Fibroblast of the aortic adventitia (primary cell): Measurements from ENCODE around the gene MCM6. TPM values are rescaled to one million over a fixed set of nuclear protein-coding genes. Genes with fewer than 3 reads are reported as not detected.
"Not testable (repeated sequence)": the region's sequence is repeated elsewhere in the genome, so short reads cannot be mapped to it uniquely, and the experiment has no call there.

Experiments used
- DNase-seq: peaks from one replicate; pipeline ENCODE4 v3.0.0-alpha.2; 2010; ENCODE audit warnings: low read depth
- H3K4me3 ChIP-seq: 2 replicates; pipeline ENCODE4 v1.5.1; 2011; ENCODE audit warnings: low read depth, mild to moderate bottlenecking, control low read depth, low read length, moderate library complexity
- CTCF ChIP-seq: IDR thresholded peaks from 2 replicates; pipeline ENCODE4 v1.5.1; 2011; ENCODE audit warnings: mild to moderate bottlenecking, low read length, control low read depth, inconsistent platforms; ENCODE audit not compliant: insufficient read depth
- total RNA-seq: library from RNA; depleted of rRNA; stranded (reverse); fragments of >200 nt; gene quantifications from 2 replicates; pipeline ENCODE4 v1.2.3, GENCODE V29; 2012; ENCODE audit warnings: low replicate concordance

Gene MCM6
- total RNA-seq, 1 donor = 39.1 TPM

GRCh38 chr2:135817951-135818350 is 58.3 kb downstream of the MCM6 start:
- H3K4me3 ChIP-seq = no peak overlapping the region
- no peak for TF ChIP-seq CTCF
- DNase-seq = no peak

- TF ChIP-seq CTCF = no peak
- no peak for DNase-seq
- no peak overlapping the region for H3K4me3 ChIP-seq
These were observed 58.8 kb downstream of the MCM6 start for GRCh38 chr2:135817466-135817865.

GRCh38 chr2:135815269-135815668 is 61.0 kb downstream of the MCM6 start:
- no peak overlapping the region for H3K4me3 ChIP-seq
- DNase-seq = no peak
- no peak for TF ChIP-seq CTCF

GRCh38 chr2:135812907-135813511 is 63.2 kb downstream of the MCM6 start:
- no peak for TF ChIP-seq CTCF
- DNase-seq = no peak
- no peak overlapping the region for H3K4me3 ChIP-seq

- DNase-seq, H3K4me3 ChIP-seq: not testable (repeated sequence)
These were observed 68.4 kb downstream of the MCM6 start for GRCh38 chr2:135807874-135808273.

- peak; percentile 24 for DNase-seq
- H3K4me3 ChIP-seq = no peak overlapping the region
- TF ChIP-seq CTCF = no peak
These were observed 73.0 kb downstream of the MCM6 start for GRCh38 chr2:135803278-135803677.

- TF ChIP-seq CTCF = no peak
- no peak overlapping the region for H3K4me3 ChIP-seq
- DNase-seq = no peak
These were observed 73.9 kb downstream of the MCM6 start for GRCh38 chr2:135802350-135802749.
